Mucosa of rectum (tissue), 2 donors: ENCODE measurements around the gene EGLN3.

Experiments used
- H3K27ac ChIP-seq, 2 donors: one replicate each; pipeline ENCODE4 v1.7.0; 2013; ENCODE audit warnings: inconsistent platforms in 2 of 2, low read depth in 2 of 2, low read length in 2 of 2
- H3K27me3 ChIP-seq, 2 donors: one replicate each; pipeline ENCODE4 v1.7.0; 2013; ENCODE audit warnings: low read length in 2 of 2; ENCODE audit not compliant: control insufficient read depth in 2 of 2, insufficient read depth in 2 of 2
- H3K36me3 ChIP-seq, 2 donors: one replicate each; pipeline ENCODE4 v1.7.0; 2013; ENCODE audit warnings: low read length in 2 of 2; ENCODE audit not compliant: control insufficient read depth in 2 of 2, insufficient read depth in 2 of 2
- H3K4me1 ChIP-seq, 2 donors: one replicate each; pipeline ENCODE4 v1.7.0; 2013; ENCODE audit warnings: low read length in 2 of 2, mild to moderate bottlenecking in 1 of 2; ENCODE audit not compliant: control insufficient read depth in 2 of 2, insufficient read depth in 2 of 2
- H3K4me3 ChIP-seq, 2 donors: one replicate each; pipeline ENCODE4 v1.7.0; 2013; ENCODE audit warnings: low read length in 2 of 2
- H3K9ac ChIP-seq, 2 donors: one replicate each; pipeline ENCODE4 v1.7.0; 2013; ENCODE audit warnings: low read length in 2 of 2, low read depth in 1 of 2, mild to moderate bottlenecking in 1 of 2
- H3K9me3 ChIP-seq, 2 donors: one replicate each; pipeline ENCODE4 v1.7.0; 2013; ENCODE audit warnings: low read length in 2 of 2; ENCODE audit not compliant: control insufficient read depth in 2 of 2
- donor health status: healthy.
- donor health status: Normal muscosa, but diverticular disease.

Gene EGLN3

DNA sequence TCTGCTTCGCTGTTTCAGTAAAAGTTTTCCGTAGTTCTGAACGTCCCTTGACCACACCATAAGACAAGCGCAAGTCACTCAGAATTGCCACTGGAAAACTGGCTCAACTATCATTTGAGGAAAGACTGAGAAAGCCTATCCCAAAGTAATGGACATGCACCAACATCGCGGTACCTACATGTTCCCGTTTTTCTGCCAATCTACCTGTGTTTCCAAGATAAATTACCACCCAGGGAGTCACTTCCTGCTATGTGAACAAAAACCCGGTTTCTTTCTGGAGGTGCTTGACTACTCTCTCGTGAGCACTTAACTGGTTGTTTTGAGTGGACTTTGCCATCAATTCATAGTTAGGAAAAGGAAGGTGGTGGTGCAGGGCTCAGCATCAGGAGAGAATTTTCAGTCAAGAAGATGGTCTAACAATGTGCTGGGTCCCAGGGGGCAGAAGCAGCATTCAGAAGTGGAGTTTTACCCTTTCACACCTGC lies 1.4 kb downstream of the EGLN3 start:
- Histone ChIP-seq H3K27me3 (no peaks in the 10 kb centered on the region), H3K9ac (peak overlapping the region; percentile 79 to 86), H3K4me1 (peaks cover 4 to 18% of the 10 kb centered on the region in 2 donors), H3K4me3 (peak overlapping the region; percentile 74 to 89), H3K36me3 (no peaks in the 10 kb centered on the region), H3K27ac (peak overlapping the region; percentile 80 to 81), H3K9me3 (no peaks in the 10 kb centered on the region)

DNA sequence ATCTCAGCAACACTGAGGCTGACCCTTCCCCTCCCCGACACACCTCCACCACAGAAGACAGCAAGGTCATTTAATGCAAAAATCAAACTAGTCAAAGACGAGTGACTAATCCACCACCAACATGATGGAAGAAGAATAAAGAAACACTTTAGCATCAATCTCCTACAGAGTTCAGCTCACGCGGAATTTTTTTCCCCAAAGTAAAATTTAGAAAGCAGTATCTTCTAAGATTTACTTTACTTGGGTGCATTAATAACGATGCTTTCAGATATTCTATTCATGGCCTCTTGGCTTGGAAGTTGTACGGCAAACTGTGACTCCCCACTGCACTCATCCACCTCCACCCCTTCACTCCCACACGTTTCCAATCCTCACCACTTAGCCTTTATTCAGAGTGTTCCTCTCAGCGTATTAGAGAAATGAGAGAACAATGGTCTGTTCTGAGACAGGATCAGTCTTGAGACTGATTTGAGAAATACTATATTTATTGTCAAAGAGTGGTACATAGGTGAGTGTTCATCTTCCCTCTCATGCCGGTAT lies 1.9 kb downstream of the EGLN3 start:
- H3K27ac ChIP-seq: peak overlapping the region; percentile 80 to 81
- H3K27me3 ChIP-seq: no peaks in the 10 kb centered on the region
- peak overlapping the region; percentile 74 to 89 for H3K4me3 ChIP-seq
- H3K9me3 ChIP-seq: no peaks in the 10 kb centered on the region
- H3K9ac ChIP-seq: peak overlapping the region in 1 of 2 donors; percentile 86
- no peaks in the 10 kb centered on the region for H3K36me3 ChIP-seq
- H3K4me1 ChIP-seq: peaks cover 4 to 21% of the 10 kb centered on the region in 2 donors

DNA sequence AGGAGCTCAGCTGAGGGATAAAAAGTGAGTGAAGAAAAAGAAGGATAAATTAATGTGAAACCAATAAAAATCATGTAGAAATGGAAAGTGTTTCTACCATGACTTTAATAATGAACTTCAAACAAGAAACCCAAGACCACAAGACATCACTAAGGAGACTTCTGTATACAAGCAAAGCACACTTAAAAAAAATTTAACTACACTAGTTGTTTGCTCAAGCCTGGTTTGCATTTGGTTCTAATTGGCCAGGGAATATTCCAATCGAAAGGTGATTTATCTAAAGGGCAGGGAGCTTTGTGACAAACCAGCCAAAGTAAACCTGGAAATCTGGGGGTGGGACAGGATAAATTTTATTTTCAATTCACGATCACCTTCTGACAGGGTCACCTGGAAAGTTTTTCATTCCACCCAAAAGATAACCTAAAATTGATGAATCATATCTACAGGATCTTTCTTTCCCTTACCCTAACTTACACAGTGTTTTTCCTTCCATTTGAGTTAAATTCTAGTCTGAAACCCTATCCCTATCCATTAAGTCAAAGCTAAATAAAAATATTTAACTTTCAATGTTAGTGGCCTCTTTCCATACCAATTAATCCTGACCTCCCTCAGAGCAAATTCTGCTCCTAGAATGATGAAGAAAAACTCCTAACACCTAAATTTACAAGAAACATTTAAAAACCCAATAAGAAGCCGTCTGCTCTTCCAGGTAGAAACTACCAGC lies 2.6 kb downstream of the EGLN3 start:
- Histone ChIP-seq H3K4me1 (peaks cover 9 to 26% of the 10 kb centered on the region in 2 donors), H3K27me3 (no peaks in the 10 kb centered on the region), H3K9ac (peak overlapping the region in 1 of 2 donors; percentile 86), H3K36me3 (no peaks in the 10 kb centered on the region), H3K27ac (peak overlapping the region in 1 of 2 donors; percentile 81), H3K9me3 (no peaks in the 10 kb centered on the region), H3K4me3 (peak overlapping the region; percentile 74 to 89)

DNA sequence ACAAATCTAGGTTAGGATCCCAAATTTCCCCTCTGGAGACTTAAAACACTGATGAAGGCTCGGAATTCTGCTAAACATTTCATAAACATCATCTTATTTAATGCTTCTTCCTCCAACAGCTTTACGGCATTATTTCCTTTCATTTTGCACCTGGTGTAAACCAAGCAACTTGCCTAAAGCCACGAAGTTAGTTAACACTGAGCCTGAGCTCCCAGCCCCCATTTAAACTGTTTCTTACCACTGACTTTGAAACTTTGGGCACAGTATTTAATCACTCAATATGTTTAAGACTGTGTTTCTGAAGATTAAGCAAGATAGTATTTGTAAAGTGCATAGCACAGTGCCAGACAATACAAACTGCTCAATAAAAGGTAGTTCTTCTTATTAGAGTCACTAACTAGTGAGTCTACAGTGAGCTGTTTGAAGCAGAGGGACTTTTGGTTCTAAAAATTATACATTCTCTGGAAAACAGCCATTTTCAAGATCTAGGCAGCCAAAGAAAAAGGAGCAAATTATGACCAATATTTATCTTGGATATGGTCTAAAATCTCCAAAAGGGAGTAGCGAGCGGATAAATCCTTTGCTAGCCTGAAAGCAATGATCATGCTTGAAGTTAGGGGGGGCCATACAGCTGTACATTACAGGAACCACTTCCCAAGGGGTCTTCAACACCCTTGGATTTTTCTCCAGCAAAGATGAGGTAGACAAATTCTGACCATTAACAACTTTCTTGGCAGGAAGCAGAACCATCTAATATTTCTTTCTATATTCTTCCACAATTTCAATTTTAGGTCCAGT lies 4.0 kb downstream of the EGLN3 start:
- H3K36me3 ChIP-seq: no peaks in the 10 kb centered on the region
- peak overlapping the region; percentile 12 to 58 for H3K4me3 ChIP-seq
- no peaks in the 10 kb centered on the region for H3K27me3 ChIP-seq
- no peak overlapping the region for H3K27ac ChIP-seq
- no peaks in the 10 kb centered on the region for H3K9me3 ChIP-seq
- no peak overlapping the region for H3K9ac ChIP-seq
- H3K4me1 ChIP-seq: peaks cover 17 to 33% of the 10 kb centered on the region in 2 donors

DNA sequence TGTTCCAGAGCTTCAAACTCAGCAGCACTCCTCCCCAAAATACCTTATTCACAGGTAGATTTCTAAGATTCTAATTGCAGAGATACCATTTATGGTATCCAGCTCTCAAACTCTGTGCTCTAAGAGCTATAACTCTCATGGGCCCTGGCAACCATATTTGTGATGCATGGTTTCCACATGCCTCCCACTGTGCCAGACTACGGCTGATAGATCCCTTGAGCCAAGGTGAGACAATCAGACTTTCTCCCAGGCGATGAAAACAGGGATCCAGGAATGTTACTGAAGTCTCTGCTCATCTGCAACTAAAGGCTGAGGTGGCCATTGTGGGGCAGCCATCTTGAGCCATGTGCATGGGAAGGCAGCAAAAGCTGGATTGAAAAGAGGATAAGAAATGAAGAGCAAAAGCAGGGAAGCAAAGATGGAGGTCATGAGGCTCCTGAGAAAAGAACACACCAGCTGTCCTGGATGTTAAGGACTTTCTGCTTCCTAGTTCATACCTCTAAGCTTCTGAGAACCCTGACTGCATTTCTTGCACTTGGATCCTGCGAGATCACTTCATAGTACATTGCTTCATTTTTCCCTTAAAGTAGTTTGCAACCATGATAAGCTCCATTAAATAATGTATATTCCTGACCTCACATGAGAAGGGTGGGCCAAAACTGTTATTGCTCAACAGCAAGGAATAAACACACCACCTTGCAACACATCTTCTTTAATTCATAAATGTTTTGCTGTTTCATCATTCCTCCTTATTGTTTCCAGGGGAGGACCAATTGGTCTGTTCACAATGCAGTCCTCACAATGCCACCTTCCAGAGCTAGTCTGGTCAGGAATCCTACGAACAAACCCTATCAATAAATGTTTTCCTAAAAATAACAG lies 5.4 kb downstream of the EGLN3 start:
- H3K36me3 ChIP-seq: no peaks in the 10 kb centered on the region
- no peak overlapping the region for H3K9ac ChIP-seq
- no peaks in the 10 kb centered on the region for H3K27me3 ChIP-seq
- H3K27ac ChIP-seq: no peak overlapping the region
- peaks cover 17 to 32% of the 10 kb centered on the region in 2 donors for H3K4me1 ChIP-seq
- peak overlapping the region in 1 of 2 donors; percentile 1 for H3K4me3 ChIP-seq
- H3K9me3 ChIP-seq: no peaks in the 10 kb centered on the region

DNA sequence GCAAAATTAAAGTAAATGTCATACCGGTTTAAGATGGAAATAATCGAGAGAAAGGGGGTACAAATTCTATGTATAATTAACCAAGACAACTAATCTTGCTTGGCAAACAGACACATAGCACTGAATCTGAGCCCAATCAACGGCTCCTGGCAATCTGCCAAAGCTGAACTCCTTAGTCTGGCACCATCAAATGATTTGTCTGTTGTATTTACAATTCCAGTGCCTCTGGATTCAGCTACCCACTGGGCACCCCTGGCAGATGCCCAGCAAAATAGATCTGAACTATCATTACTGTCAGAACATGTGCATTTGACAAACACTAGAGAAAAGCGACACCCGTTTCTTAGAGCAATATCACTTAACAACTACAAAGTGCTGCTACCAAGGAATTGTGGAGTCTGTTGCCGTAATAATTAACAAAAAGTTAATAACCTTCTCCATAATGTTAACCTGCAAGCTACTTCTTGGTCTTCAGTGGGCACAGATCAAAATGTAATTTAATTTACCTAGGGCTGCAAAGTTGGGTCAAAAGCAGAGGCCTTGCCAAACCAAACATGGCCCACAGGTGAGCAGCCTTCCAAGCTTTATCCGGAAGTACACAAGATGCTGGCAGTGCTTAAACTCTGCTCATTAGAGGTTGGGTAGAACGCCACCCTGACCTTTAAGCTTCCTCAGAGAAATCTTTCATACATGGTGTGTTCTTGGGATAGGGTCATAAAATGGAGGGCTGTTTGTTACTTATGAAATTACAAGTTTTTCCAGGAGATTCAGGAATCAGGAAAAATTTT lies 7.6 kb downstream of the EGLN3 start:
- Histone ChIP-seq H3K36me3 (no peaks in the 10 kb centered on the region), H3K9ac (no peak overlapping the region), H3K27me3 (no peaks in the 10 kb centered on the region), H3K27ac (peak overlapping the region; percentile 1 to 45), H3K9me3 (no peaks in the 10 kb centered on the region), H3K4me1 (peaks cover 20 to 34% of the 10 kb centered on the region in 2 donors), H3K4me3 (peak overlapping the region in 1 of 2 donors; percentile 28)

DNA sequence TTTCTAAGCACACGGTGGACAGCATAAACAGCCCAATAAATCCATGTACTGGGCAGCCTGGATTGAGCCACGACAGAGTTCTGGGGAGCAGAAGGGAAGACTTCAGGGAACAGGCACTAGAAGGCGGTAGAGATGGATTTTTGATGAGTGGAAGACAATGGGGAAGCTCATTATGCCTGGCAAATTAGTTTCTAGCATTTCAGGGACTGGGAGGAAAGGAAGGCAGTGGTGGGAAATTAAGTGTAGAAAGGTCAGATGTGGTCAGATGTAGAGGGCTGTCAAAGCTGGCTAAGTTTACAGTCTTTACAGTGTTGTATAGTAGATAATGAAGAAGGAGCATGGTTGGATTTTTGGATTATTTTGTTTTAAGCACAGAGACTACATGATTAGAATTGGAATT lies 9.2 kb downstream of the EGLN3 start:
- no peak overlapping the region for H3K9ac ChIP-seq
- H3K4me3 ChIP-seq: no peak overlapping the region
- H3K4me1 ChIP-seq: peaks cover 23 to 36% of the 10 kb centered on the region in 2 donors
- no peak overlapping the region for H3K27ac ChIP-seq
- no peaks in the 10 kb centered on the region for H3K36me3 ChIP-seq
- H3K27me3 ChIP-seq: no peaks in the 10 kb centered on the region
- no peaks in the 10 kb centered on the region for H3K9me3 ChIP-seq

DNA sequence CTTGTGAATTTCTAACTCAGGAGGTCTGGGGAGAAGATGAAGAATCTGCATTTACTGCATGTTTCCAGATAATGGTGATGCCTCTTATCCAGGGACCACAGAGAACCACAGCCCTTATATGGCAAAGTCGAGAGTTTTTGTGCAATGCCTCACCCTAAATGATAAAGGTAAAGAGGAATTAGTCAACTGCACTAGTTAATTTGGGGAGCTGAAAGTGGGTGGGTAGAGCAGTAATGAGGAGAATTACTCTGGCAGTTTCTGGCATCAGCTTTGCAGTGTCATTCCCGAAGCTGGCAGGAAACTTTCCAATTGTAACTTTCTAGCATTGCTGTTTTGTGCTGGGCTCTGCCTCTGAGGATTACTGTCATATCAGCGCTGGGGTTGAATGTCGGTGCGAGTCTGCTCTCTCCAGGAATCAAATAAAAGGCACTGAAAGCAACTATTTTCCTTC lies 10.3 kb downstream of the EGLN3 start:
- no peak overlapping the region for H3K9ac ChIP-seq
- H3K4me3 ChIP-seq: no peak overlapping the region
- H3K4me1 ChIP-seq: peaks cover 23 to 34% of the 10 kb centered on the region in 2 donors
- no peaks in the 10 kb centered on the region for H3K36me3 ChIP-seq
- H3K27ac ChIP-seq: no peak overlapping the region
- H3K9me3 ChIP-seq: no peaks in the 10 kb centered on the region
- H3K27me3 ChIP-seq: no peaks in the 10 kb centered on the region
